D721Med (cell line): ENCODE results near the gene POC1A.
A peak's percentile ranks its signal among the peaks of the same experiment; 100 is the strongest.

Source experiments
- DNase-seq: peaks from one replicate; pipeline ENCODE4 v3.0.0; 2011; ENCODE audit warnings: low spot score; ENCODE audit not compliant: insufficient read length
- FAIRE-seq: peaks from 2 replicates; lab custom pipeline; 2011; peaks lifted over from hg19 to GRCh38; lab: Jason Lieb, UNC
- CTCF ChIP-seq: IDR thresholded peaks from 2 replicates; pipeline ENCODE4 v1.5.1; 2012; ENCODE audit warnings: mild to moderate bottlenecking, control low read depth; ENCODE audit not compliant: insufficient read depth; ENCODE audit errors: missing control alignments

The POC1A gene

DNA sequence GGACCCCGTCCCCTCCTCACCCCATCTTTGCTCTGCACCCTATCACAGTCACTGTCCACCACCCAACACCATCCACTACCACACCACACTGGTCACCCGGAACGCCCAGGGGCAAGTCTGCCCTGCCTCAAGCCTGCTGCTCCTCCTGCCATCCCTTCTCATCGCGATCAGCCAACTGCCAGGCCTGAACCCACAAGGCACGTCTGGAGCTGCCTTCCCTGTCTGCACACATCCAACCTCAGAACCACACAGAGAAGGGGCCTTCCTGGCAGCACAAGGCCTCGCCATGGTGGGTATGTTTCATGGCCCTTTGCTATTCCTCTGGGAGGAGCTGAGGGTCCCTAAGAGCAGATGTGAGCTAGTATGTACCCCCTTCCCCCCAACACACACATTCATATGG is 94.4 kb downstream of the POC1A start:
- TF ChIP-seq CTCF = no peak
- FAIRE-seq (no peak), DNase-seq (no peak)

- no peak for TF ChIP-seq CTCF
- DNase-seq (no peak), FAIRE-seq (no peak)
Observed at GRCh38 chr3:52057812-52058495, 96.3 kb downstream of the POC1A start.

GRCh38 chr3:52056968-52057811 is 97.0 kb downstream of the POC1A start:
- DNase-seq = peak; percentile 97
- no peak for FAIRE-seq
- no peak for TF ChIP-seq CTCF

DNA sequence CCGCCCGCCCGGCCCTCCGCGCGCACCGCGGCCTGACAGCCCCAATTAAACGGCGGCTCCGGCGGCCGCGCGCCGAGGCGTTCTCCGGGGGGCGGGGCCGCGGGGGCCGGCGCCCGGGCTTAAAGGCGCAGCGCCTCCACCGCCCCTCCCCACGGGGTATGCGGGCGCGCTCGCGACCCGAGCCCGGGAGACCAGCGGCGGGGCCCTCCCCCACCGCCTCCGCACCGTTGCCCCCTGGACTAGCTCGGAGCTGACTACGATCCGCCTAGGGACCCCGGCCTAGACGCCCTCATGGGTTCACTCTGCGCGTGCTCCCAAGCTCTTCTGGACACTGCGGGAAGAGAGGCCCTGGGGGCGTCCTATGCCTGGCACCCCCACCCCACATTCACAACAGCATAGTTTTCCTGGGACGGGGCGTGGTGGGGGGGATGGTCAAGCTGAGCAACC is 97.7 kb downstream of the POC1A start, which contains the start of gene DUSP7:
TSS of gene DUSP7 (minus strand) at position 51 of the 447 bp plus-strand sequence. CDS start 205 bp downstream, outside the sequence.
- DNase-seq (peak; percentile 50), FAIRE-seq (no peak)
- no peak for TF ChIP-seq CTCF

DNA sequence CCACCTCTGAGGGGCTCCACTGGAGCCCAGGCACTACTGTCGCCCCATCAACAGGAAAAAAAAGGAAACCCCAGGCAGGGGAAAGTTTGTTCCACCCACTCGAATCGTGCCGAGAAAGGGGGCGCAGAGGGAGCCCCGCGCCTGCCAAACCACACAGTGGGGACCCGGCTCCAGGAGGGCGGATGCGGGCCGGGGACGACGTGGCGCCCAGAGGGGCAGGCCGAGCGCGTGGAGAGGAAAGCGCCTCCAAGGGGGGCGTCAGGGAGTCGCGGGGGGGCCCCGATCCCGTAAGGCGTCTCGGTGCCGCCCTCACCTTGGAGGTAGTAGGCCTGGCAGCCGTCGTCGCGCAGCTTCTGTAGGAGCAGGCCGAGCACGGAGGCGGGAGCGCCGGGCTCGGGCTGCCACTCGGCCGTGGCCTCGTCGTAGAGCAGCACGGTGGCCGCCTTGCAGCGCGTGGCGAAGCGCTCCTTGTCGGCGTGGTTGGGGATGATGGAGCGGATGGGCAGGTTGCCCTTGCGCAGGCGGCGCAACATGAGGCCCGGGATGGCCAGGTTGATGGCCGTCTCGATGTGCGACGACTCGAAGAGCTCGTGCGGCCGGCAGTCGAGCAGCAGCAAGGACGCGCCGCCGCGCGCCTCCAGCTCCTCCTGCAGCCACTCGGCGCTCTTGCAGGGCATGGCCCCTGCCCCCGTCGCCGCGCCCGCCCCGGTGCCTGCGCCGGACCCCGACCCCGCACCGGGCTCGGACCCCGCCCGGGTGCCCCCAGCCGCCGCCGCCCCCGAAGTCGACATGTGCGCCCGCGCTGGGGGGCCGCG is 98.5 kb downstream of the POC1A start:
- no peak for FAIRE-seq
- peak; percentile 12 for TF ChIP-seq CTCF
- no peak for DNase-seq

GRCh38 chr3:52054661-52055511 is 99.3 kb downstream of the POC1A start:
- FAIRE-seq (no peak), DNase-seq (no peak)
- TF ChIP-seq CTCF = peak; percentile 44
